Measurements from ENCODE around the gene REPS1.

REPS1 gene

GRCh38 chr6:139017227-139017626 is 29.2 kb upstream of the REPS1 start:
- CTCF ChIA-PET = interaction anchor here (0.7 kb wide), 1 partner anchor 18 kb away, joined by 3 read pairs; no protein-coding TSS in a partner anchor
- TF ChIP-seq HDGF (IDR thresholded peaks at IDR 0.05; ENCODE audit: borderline replicate concordance) = no peak
- no peak for TF ChIP-seq SUZ12 (IDR thresholded peaks at IDR 0.05)
- no peak for TF ChIP-seq ARNT (IDR thresholded peaks at IDR 0.05)
- TF ChIP-seq SP1 (IDR thresholded peaks at IDR 0.05) = no peak
- no peak for TF ChIP-seq LEF1 (IDR thresholded peaks at IDR 0.05; ENCODE audit: borderline replicate concordance)
- TF ChIP-seq L3MBTL2 (conservative IDR thresholded peaks at IDR 0.05) = no peak
- no peak for TF ChIP-seq FOXA1 (IDR thresholded peaks at IDR 0.05)
- TF ChIP-seq FOXM1 (IDR thresholded peaks at IDR 0.05; ENCODE audit: borderline replicate concordance) = no peak
- no peak for TF ChIP-seq ELF4 (IDR thresholded peaks at IDR 0.05)
- TF ChIP-seq FOXK2 (IDR thresholded peaks at IDR 0.05) = no peak
- POLR2A ChIA-PET = no interaction called here
- no peak for DNase-seq (ENCODE audit: extremely low spot score)

GRCh38 chr6:139016337-139017213 is 28.5 kb upstream of the REPS1 start:
- ChIA-PET POLR2A (interaction anchor here (0.8 kb wide), 1 partner anchor 13 kb away, joined by 4 read pairs; no protein-coding TSS in a partner anchor), CTCF (no interaction called here)
- DNase-seq (ENCODE audit: extremely low spot score) = no peak
- TF ChIP-seq LEF1 (IDR thresholded peaks at IDR 0.05; ENCODE audit: borderline replicate concordance) = no peak
- TF ChIP-seq SP1 (IDR thresholded peaks at IDR 0.05) = no peak
- TF ChIP-seq ARNT (IDR thresholded peaks at IDR 0.05) = no peak
- no peak for TF ChIP-seq SUZ12 (IDR thresholded peaks at IDR 0.05)
- no peak for TF ChIP-seq CTBP1 (IDR thresholded peaks at IDR 0.05; ENCODE audit: borderline replicate concordance)
- no peak for TF ChIP-seq L3MBTL2 (conservative IDR thresholded peaks at IDR 0.05)
- TF ChIP-seq PKNOX1 (IDR thresholded peaks at IDR 0.05) = no peak
- TF ChIP-seq TARDBP (IDR thresholded peaks at IDR 0.05) = no peak
- TF ChIP-seq ZNF384 (IDR thresholded peaks at IDR 0.05) = no peak

- no peak for DNase-seq (ENCODE audit: extremely low spot score)
- ChIA-PET CTCF (no interaction called here), POLR2A (interaction anchor here (1.3 kb wide), 1 partner anchor 12 kb away, joined by 6 read pairs; no protein-coding TSS in a partner anchor)
- TF ChIP-seq CTBP1 (IDR thresholded peaks at IDR 0.05; ENCODE audit: borderline replicate concordance) = no peak
- no peak for TF ChIP-seq ELF4 (IDR thresholded peaks at IDR 0.05)
- no peak for TF ChIP-seq L3MBTL2 (conservative IDR thresholded peaks at IDR 0.05)
These were observed 26.9 kb upstream of the REPS1 start for GRCh38 chr6:139014945-139015344.

- no peak for DNase-seq (ENCODE audit: extremely low spot score)
- ChIA-PET CTCF (no interaction called here), POLR2A (no interaction called here)
- TF ChIP-seq FOXM1 (IDR thresholded peaks at IDR 0.05; ENCODE audit: borderline replicate concordance) (no peak), NFRKB (IDR thresholded peaks at IDR 0.05) (no peak), TARDBP (IDR thresholded peaks at IDR 0.05) (no peak), ARNT (IDR thresholded peaks at IDR 0.05) (no peak), SUZ12 (IDR thresholded peaks at IDR 0.05) (no peak), PKNOX1 (IDR thresholded peaks at IDR 0.05) (no peak), L3MBTL2 (conservative IDR thresholded peaks at IDR 0.05) (no peak), CTBP1 (IDR thresholded peaks at IDR 0.05; ENCODE audit: borderline replicate concordance) (no peak)
These were observed 25.2 kb upstream of the REPS1 start for GRCh38 chr6:139013185-139013800.

- CTCF ChIA-PET = no interaction called here
- POLR2A ChIA-PET = no interaction called here
- TF ChIP-seq HDGF (IDR thresholded peaks at IDR 0.05; ENCODE audit: borderline replicate concordance) (no peak), ELF4 (IDR thresholded peaks at IDR 0.05) (no peak), ARNT (IDR thresholded peaks at IDR 0.05) (no peak), FOXK2 (IDR thresholded peaks at IDR 0.05) (no peak), NFRKB (IDR thresholded peaks at IDR 0.05) (no peak)
- no peak for DNase-seq (ENCODE audit: extremely low spot score)
These were observed 23.9 kb upstream of the REPS1 start for GRCh38 chr6:139011980-139012379.

GRCh38 chr6:139010674-139011073 is 22.6 kb upstream of the REPS1 start:
- no peak for DNase-seq (ENCODE audit: extremely low spot score)
- ChIA-PET CTCF (interaction anchor here (0.6 kb wide), 1 partner anchor 1089 kb away, joined by 4 read pairs; no protein-coding TSS in a partner anchor), POLR2A (no interaction called here)
- no peak for TF ChIP-seq FOXA1 (IDR thresholded peaks at IDR 0.05)
- TF ChIP-seq FOXM1 (IDR thresholded peaks at IDR 0.05; ENCODE audit: borderline replicate concordance) = no peak
- TF ChIP-seq BHLHE40 (IDR thresholded peaks at IDR 0.05; ENCODE audit: borderline replicate concordance) = no peak
- TF ChIP-seq TARDBP (IDR thresholded peaks at IDR 0.05) = no peak
- no peak for TF ChIP-seq ZNF384 (IDR thresholded peaks at IDR 0.05)
- TF ChIP-seq FOXK2 (IDR thresholded peaks at IDR 0.05) = no peak
- TF ChIP-seq SUZ12 (IDR thresholded peaks at IDR 0.05) = no peak
- TF ChIP-seq LEF1 (IDR thresholded peaks at IDR 0.05; ENCODE audit: borderline replicate concordance) = no peak
- TF ChIP-seq CTBP1 (IDR thresholded peaks at IDR 0.05; ENCODE audit: borderline replicate concordance) = no peak
- TF ChIP-seq ARNT (IDR thresholded peaks at IDR 0.05) = no peak
- no peak for TF ChIP-seq L3MBTL2 (conservative IDR thresholded peaks at IDR 0.05)
- no peak for TF ChIP-seq PKNOX1 (IDR thresholded peaks at IDR 0.05)
- no peak for TF ChIP-seq NFRKB (IDR thresholded peaks at IDR 0.05)
- TF ChIP-seq ELF4 (IDR thresholded peaks at IDR 0.05) = no peak
- TF ChIP-seq HDGF (IDR thresholded peaks at IDR 0.05; ENCODE audit: borderline replicate concordance) = no peak
- TF ChIP-seq SP1 (IDR thresholded peaks at IDR 0.05) = no peak

All from HEK293T (cell line).